K562 (cell line): ENCODE data around the gene ICE2. TPM values are rescaled to one million over a fixed set of nuclear protein-coding genes. Genes with fewer than 3 reads are reported as not detected.

ENCODE experiments used
- ATAC-seq: fragments of 200-7000 bp; cut with Tn5 transposase; 3 replicates; pipeline ENCODE4 v1.9.1; 2020; ENCODE audit warnings: moderate library complexity
- BruUV-seq: library from RNA; stranded (reverse); fragments of 400-500 nt; replicated peaks from 2 replicates; lab custom pipeline; 2021; lab: Mats Ljungman, UMichigan
- CTCF ChIA-PET: fragments of 300-600 bp; formaldehyde crosslinking; extraction: SDS; loops from one replicate; lab custom pipeline; 2021; ENCODE audit warnings: low intra/inter-chr PET ratio; lab: Yijun Ruan, JAX
- POLR2A ChIA-PET: fragments of 300-600, 350-650 bp; sonication (Branson Sonifier 250); formaldehyde crosslinking; extraction: SDS; loops from one replicate; lab custom pipeline; 2021; ENCODE audit warnings: antibody characterized with exemption, inconsistent platforms; lab: Yijun Ruan, JAX
- DNase-seq, 4 experiments: peaks; one replicate each; pipeline versions ENCODE4 v3.0.0 to v3.0.0-alpha.2; 2011 to 2018; ENCODE audit warnings: low spot score in 3 of 4, mixed read lengths in 3 of 4; ENCODE audit errors: extremely low read depth in 1 of 4
- FAIRE-seq: peaks from 2 replicates; lab custom pipeline; 2011; peaks lifted over from hg19 to GRCh38; lab: Jason Lieb, UNC
- H2AFZ ChIP-seq: 2 replicates; pipeline ENCODE4 v1.6.0; 2011; ENCODE audit warnings: low read depth, low read length, control low read depth, inconsistent platforms
- H3K27ac ChIP-seq: fragments of 200-600 bp; 3 replicates; pipeline ENCODE4 v1.8.0; 2011; ENCODE audit warnings: low read depth, mild to moderate bottlenecking, control low read depth, inconsistent platforms, low read length, moderate library complexity, mixed read lengths; ENCODE audit errors: extremely low read depth
- H3K27me3 ChIP-seq, 2 experiments: fragments of 300-600 bp in 1 of 2; 2 replicates in 1 of 2; 3 replicates in 1 of 2; pipeline versions ENCODE4 v1.6.0 to v1.8.0; 2011; ENCODE audit warnings: inconsistent platforms in 2 of 2, low read length in 2 of 2, mild to moderate bottlenecking in 1 of 2, mixed read lengths in 1 of 2, moderate library complexity in 1 of 2; ENCODE audit not compliant: control insufficient read depth in 2 of 2, insufficient read depth in 2 of 2
- H3K36me3 ChIP-seq: fragments of 300-600 bp; 3 replicates; pipeline ENCODE4 v1.8.0; 2011; ENCODE audit warnings: mild to moderate bottlenecking, low read length, inconsistent platforms; ENCODE audit not compliant: control insufficient read depth, insufficient read depth
- H3K4me1 ChIP-seq, 2 experiments: fragments of 200-600 bp in 1 of 2; replicated peaks in 1 of 2; 2 replicates in 1 of 2; 3 replicates in 1 of 2; pipeline versions ENCODE4 v1.5.1 to v1.8.0; 2011; ENCODE audit warnings: inconsistent platforms in 2 of 2, low read length in 2 of 2, mild to moderate bottlenecking in 1 of 2, mixed read lengths in 1 of 2, moderate library complexity in 1 of 2; ENCODE audit not compliant: control insufficient read depth in 2 of 2, insufficient read depth in 2 of 2
- H3K4me2 ChIP-seq: 2 replicates; pipeline ENCODE4 v1.6.1; 2011; ENCODE audit warnings: low read length, control low read depth, inconsistent platforms, mixed read lengths; ENCODE audit not compliant: insufficient read depth
- H3K4me3 ChIP-seq: fragments of 200-600 bp; sonication (generic), shearing (Covaris generic); 2 replicates; pipeline ENCODE4 v1.5.1; 2016; ENCODE audit warnings: control low read depth, inconsistent platforms
- H3K79me2 ChIP-seq: fragments of 200-600 bp; 3 replicates; pipeline ENCODE4 v1.8.0; 2011; ENCODE audit warnings: low read length, inconsistent platforms; ENCODE audit not compliant: control insufficient read depth, insufficient read depth
- H3K9ac ChIP-seq, 2 experiments: 2 replicates each; pipeline versions ENCODE4 v1.6.0 to v1.6.1; 2011; ENCODE audit warnings: low read depth in 2 of 2, low read length in 2 of 2, control low read depth in 1 of 2, inconsistent platforms in 1 of 2, mild to moderate bottlenecking in 1 of 2, mixed read lengths in 1 of 2; ENCODE audit not compliant: insufficient read depth in 1 of 2
- H3K9me1 ChIP-seq: one replicate; pipeline ENCODE4 v1.6.0; 2011; ENCODE audit warnings: inconsistent platforms, mild to moderate bottlenecking, low read length, moderate library complexity; ENCODE audit not compliant: control insufficient read depth, insufficient read depth
- H3K9me3 ChIP-seq: replicated peaks from 2 replicates; pipeline ENCODE4 v1.5.1; 2011; ENCODE audit warnings: low read depth, low read length, inconsistent platforms; ENCODE audit not compliant: control insufficient read depth, insufficient read depth
- H4K20me1 ChIP-seq: replicated peaks from 2 replicates; pipeline ENCODE4 v1.6.1; 2011; ENCODE audit warnings: low read length, inconsistent platforms, mixed read lengths; ENCODE audit not compliant: control insufficient read depth, insufficient read depth
- CBFB ChIP-seq: sonication (generic); formaldehyde crosslinking; IDR thresholded peaks from 2 replicates; pipeline ENCODE4 v1.4.0; 2020; ENCODE audit warnings: mild to moderate bottlenecking, missing genetic modification reagents
- DNMT1 ChIP-seq: fragments of 450-650 bp; IDR thresholded peaks from 2 replicates; pipeline ENCODE4 v1.6.1; 2016; ENCODE audit warnings: antibody characterized with exemption, mild to moderate bottlenecking
- ETV6 ChIP-seq, 3 experiments: fragments of 150-350 bp in 1 of 3; sonication (generic) in 1 of 3; formaldehyde crosslinking in 1 of 3; IDR thresholded peaks; 2 replicates each; pipeline versions ENCODE4 v1.6.1 to v1.8.0; 2014 to 2022; ENCODE audit warnings: borderline replicate concordance in 2 of 3, low read depth in 2 of 3, antibody characterized with exemption in 1 of 3, low read length in 1 of 3, mild to moderate bottlenecking in 1 of 3, missing genetic modification reagents in 1 of 3
- FOSL1 ChIP-seq: fragments of 200-800 bp; sonication (Bioruptor generic); conservative IDR thresholded peaks from 2 replicates; pipeline ENCODE4 v1.6.1; 2016; ENCODE audit warnings: missing genetic modification characterization, missing compliant biosample characterization
- GABPA ChIP-seq: fragments of 200-800 bp; sonication (Bioruptor generic); conservative IDR thresholded peaks from 2 replicates; pipeline ENCODE4 v1.6.1; 2016; ENCODE audit warnings: low read depth, missing genetic modification characterization, missing compliant biosample characterization
- KDM1A ChIP-seq, 2 experiments: fragments of 450-650 bp; IDR thresholded peaks; 2 replicates each; pipeline ENCODE4 v1.6.1; 2016; ENCODE audit warnings: mild to moderate bottlenecking in 2 of 2
- MYBL2 ChIP-seq, 2 experiments: fragments of 450-650 bp in 1 of 2; sonication (generic) in 1 of 2; formaldehyde crosslinking in 1 of 2; IDR thresholded peaks; 2 replicates each; pipeline versions ENCODE4 v1.6.1 to v1.8.1; 2017 to 2022; ENCODE audit warnings: borderline replicate concordance in 1 of 2, inconsistent platforms in 1 of 2, low read depth in 1 of 2, mild to moderate bottlenecking in 1 of 2, missing genetic modification reagents in 1 of 2, moderate library complexity in 1 of 2
- POLR2A ChIP-seq: fragments of 450-650 bp; conservative IDR thresholded peaks from 2 replicates; pipeline ENCODE4 v1.6.1; 2016
- TEAD2 ChIP-seq: fragments of 450-650 bp; IDR thresholded peaks from 2 replicates; pipeline ENCODE4 v1.6.1; 2016; ENCODE audit warnings: missing genetic modification characterization, control low read depth, missing compliant biosample characterization
- ZNF24 ChIP-seq: fragments of 450-650 bp; IDR thresholded peaks from 2 replicates; pipeline ENCODE4 v1.6.1; 2016
- in situ Hi-C: fragments of 300-500 bp; cut with MboI; formaldehyde crosslinking; loops from 4 replicates; pipeline ENCODE4 v1.15.0; 2018; ENCODE audit warnings: inconsistent platforms, mixed read lengths
- intact Hi-C: fragments of 100-400 bp; cut with micrococcal nuclease; formaldehyde crosslinking; loops from 2 replicates; pipeline ENCODE4 v1.14.2; 2022
- polyA plus RNA-seq, 8 experiments: library from polyadenylated mRNA; depleted of rRNA in 4 of 8; stranded (reverse) in 5 of 8; unstranded in 3 of 8; fragments of >200 nt; fragmentation: Nextera tagmentation in 2 of 8; fragmentation: Illumina TruSeq in 1 of 8; extraction: Ambion mirVana in 2 of 8; extraction: Trizol in 1 of 8; gene quantifications; 2 replicates each; pipeline versions ENCODE4 v1.2.1 to v1.2.3, GENCODE V29; 2011 to 2014; ENCODE audit warnings: inconsistent platforms in 1 of 8, missing spikeins in 1 of 8
- total RNA-seq, 7 experiments: library from RNA; depleted of rRNA in 6 of 7; stranded (reverse); fragments of >200 nt in 6 of 7; fragmentation: Illumina TruSeq in 2 of 7; extraction: Trizol in 2 of 7; gene quantifications; 2 replicates each; pipeline versions ENCODE4 v1.2.1 to v1.2.3, GENCODE V29; 2011 to 2021; ENCODE audit warnings: low replicate concordance in 1 of 7
- TF ChIP-seq, protein P1 (sequence below): fragments of 450-650 bp; IDR thresholded peaks from one replicate; pipeline ENCODE4 v1.6.1; 2018; ENCODE audit warnings: mild to moderate bottlenecking, moderate library complexity; ENCODE audit not compliant: partially characterized antibody
- TF ChIP-seq, protein P2 (sequence below), 2 experiments: fragments of 450-650 bp in 1 of 2; sonication (generic) in 1 of 2; formaldehyde crosslinking in 1 of 2; IDR thresholded peaks in 1 of 2; conservative IDR thresholded peaks in 1 of 2; 2 replicates each; pipeline versions ENCODE4 v1.6.1 to v1.8.1; 2016 to 2023; ENCODE audit warnings: mild to moderate bottlenecking in 2 of 2, moderate library complexity in 2 of 2, inconsistent platforms in 1 of 2, missing genetic modification reagents in 1 of 2

The ICE2 gene
- total and polyA plus RNA-seq, 9 of the 15 experiments (the other 6 are each of a cell fraction or from before 2014, with no cell fraction given) = 21.8 to 87.9 (median 58.1) TPM

GRCh38 chr15:60407415-60407805 lies 71.5 kb downstream of the ICE2 start:
- ChIA-PET POLR2A (no interaction called here), CTCF (no interaction called here)
- Histone ChIP-seq H3K27ac (no peak overlapping the region), H3K36me3 (no peaks in the 10 kb centered on the region), H3K9ac (no peak overlapping the region), H3K9me1 (no peaks in the 10 kb centered on the region), H2AFZ (no peak overlapping the region), H3K79me2 (no peaks in the 10 kb centered on the region), H4K20me1 (no peaks in the 10 kb centered on the region), H3K9me3 (no peaks in the 10 kb centered on the region), H3K4me2 (no peak overlapping the region), H3K27me3 (no peaks in the 10 kb centered on the region), H3K4me3 (no peak overlapping the region), H3K4me1 (no peaks in the 10 kb centered on the region; a peak in 2 of 5 replicates)
- TF ChIP-seq TEAD2 = no peak
- TF ChIP-seq DNMT1 = no peak
- TF ChIP-seq CBFB (CRISPR knock-in tag) = no peak
- TF ChIP-seq GABPA (tag) = no peak
- TF ChIP-seq, protein P1, sequence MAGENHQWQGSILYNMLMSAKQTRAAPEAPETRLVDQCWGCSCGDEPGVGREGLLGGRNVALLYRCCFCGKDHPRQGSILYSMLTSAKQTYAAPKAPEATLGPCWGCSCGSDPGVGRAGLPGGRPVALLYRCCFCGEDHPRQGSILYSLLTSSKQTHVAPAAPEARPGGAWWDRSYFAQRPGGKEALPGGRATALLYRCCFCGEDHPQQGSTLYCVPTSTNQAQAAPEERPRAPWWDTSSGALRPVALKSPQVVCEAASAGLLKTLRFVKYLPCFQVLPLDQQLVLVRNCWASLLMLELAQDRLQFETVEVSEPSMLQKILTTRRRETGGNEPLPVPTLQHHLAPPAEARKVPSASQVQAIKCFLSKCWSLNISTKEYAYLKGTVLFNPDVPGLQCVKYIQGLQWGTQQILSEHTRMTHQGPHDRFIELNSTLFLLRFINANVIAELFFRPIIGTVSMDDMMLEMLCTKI = no peak
- TF ChIP-seq, protein P2, sequence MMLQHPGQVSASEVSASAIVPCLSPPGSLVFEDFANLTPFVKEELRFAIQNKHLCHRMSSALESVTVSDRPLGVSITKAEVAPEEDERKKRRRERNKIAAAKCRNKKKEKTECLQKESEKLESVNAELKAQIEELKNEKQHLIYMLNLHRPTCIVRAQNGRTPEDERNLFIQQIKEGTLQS (IDR thresholded peaks at IDR 0.05) = 0 out of 2 replicates have a peak, but pooled peaks have one; percentile 19
- TF ChIP-seq, protein P2 (CRISPR knock-in tag; conservative IDR thresholded peaks at IDR 0.05) = no peak
- TF ChIP-seq ZNF24 = no peak
- 0 out of 2 replicates have a peak, but pooled peaks have one; percentile 36 for TF ChIP-seq FOSL1 (tag)
- TF ChIP-seq MYBL2 (IDR thresholded peaks at IDR 0.05; ENCODE audit: low read depth) = no peak
- no peak for TF ChIP-seq MYBL2 (CRISPR knock-in tag; IDR thresholded peaks at IDR 0.05; ENCODE audit: borderline replicate concordance)
- TF ChIP-seq ETV6 (IDR thresholded peaks at IDR 0.05; ENCODE audit: borderline replicate concordance in 1 of 2, low read depth in 2 of 2, low read length in 1 of 2) = no peak
- no peak for TF ChIP-seq ETV6 (CRISPR knock-in tag; IDR thresholded peaks at IDR 0.05; ENCODE audit: borderline replicate concordance)
- no peak for TF ChIP-seq POLR2A
- TF ChIP-seq KDM1A (IDR thresholded peaks at IDR 0.05) = peak; percentile 69 to 78; a peak in 3 of 4 replicates
- in situ Hi-C loops (no loop called here), intact Hi-C loops (no loop called here)
- DNase-seq = no peak
- ATAC-seq = no peak
- FAIRE-seq = no peak
- no TSS peak for BruUV-seq
